Lower leg skin (tissue), 4 donors: ENCODE results near the gene LINGO3. TPM values are rescaled to one million over a fixed set of nuclear protein-coding genes. Genes with fewer than 3 reads are reported as not detected.
A peak's percentile ranks its signal among the peaks of the same experiment; 100 is the strongest.

Experiments used
- DNase-seq, 2 donors: peaks; one replicate each; pipeline ENCODE4 v3.0.0-alpha.2; 2019; ENCODE audit warnings: low spot score in 2 of 2
- H3K4me3 ChIP-seq: fragments of 200-600 bp; sonication (generic); 2 replicates; pipeline ENCODE4 v1.5.1; 2017; ENCODE audit warnings: mild to moderate bottlenecking, low read depth; ENCODE audit not compliant: poor library complexity, severe bottlenecking
- POLR2A ChIP-seq, 2 donors: fragments of 450-650 bp; IDR thresholded peaks; one replicate each; pipeline ENCODE4 v1.6.1; 2016 to 2017; ENCODE audit warnings: antibody characterized with exemption in 2 of 2, mild to moderate bottlenecking in 1 of 2, moderate library complexity in 1 of 2
- WGBS, 2 donors: methylation state at CpG; one replicate each; pipeline ENCODE4 v1.1.5; 2018; 5-methylcytosine and 5-hydroxymethylcytosine counted together
- intact Hi-C: fragments of 100-400 bp; cut with DNase I; formaldehyde crosslinking; loops from one replicate; pipeline ENCODE4 v1.15.0; 2023; ENCODE audit warnings: low total_unique reads
- total RNA-seq, 4 donors: library from RNA; depleted of rRNA; stranded (reverse); fragments of >200 nt; gene quantifications; one replicate each; pipeline ENCODE4 v1.1.0, GENCODE V29; 2016
- TF ChIP-seq, protein P1 (sequence below), 3 donors: fragments of 450-650 bp; IDR thresholded peaks; one replicate each; pipeline ENCODE4 v1.5.1; 2016; ENCODE audit warnings: antibody characterized with exemption in 3 of 3, mild to moderate bottlenecking in 3 of 3, moderate library complexity in 2 of 3

Gene LINGO3
- total RNA-seq, 4 donors from 2014 or later: 0.26 TPM; not detected in 3

DNA sequence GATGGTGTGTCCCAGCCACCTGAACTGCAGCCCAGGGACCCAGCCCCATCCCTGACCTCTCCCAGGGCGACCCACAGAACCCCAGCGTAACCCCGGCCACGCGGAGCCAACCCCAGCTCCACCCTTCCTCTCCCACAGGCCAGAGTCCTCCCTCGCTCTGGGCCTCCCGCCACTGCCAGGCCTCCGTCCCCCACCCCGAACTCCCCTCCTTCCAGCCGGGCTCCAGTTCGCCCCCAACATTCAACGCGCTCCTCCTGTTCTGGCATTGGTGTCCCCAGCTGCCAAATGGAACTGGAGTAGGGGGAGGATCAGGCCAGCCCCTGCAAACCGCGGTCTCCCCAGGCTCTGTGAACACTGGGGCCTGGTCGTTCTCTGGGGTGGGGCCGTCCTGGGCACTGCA, 7.4 kb downstream of the LINGO3 start:
- no peak overlapping the region for H3K4me3 ChIP-seq
- intact Hi-C loops: no loop called here
- WGBS, 2 donors: 76 to 81% methylated on average over 16 to 17 of the region's 17 CpGs
- TF ChIP-seq, protein P1, sequence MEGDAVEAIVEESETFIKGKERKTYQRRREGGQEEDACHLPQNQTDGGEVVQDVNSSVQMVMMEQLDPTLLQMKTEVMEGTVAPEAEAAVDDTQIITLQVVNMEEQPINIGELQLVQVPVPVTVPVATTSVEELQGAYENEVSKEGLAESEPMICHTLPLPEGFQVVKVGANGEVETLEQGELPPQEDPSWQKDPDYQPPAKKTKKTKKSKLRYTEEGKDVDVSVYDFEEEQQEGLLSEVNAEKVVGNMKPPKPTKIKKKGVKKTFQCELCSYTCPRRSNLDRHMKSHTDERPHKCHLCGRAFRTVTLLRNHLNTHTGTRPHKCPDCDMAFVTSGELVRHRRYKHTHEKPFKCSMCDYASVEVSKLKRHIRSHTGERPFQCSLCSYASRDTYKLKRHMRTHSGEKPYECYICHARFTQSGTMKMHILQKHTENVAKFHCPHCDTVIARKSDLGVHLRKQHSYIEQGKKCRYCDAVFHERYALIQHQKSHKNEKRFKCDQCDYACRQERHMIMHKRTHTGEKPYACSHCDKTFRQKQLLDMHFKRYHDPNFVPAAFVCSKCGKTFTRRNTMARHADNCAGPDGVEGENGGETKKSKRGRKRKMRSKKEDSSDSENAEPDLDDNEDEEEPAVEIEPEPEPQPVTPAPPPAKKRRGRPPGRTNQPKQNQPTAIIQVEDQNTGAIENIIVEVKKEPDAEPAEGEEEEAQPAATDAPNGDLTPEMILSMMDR (IDR thresholded peaks at IDR 0.05): no peak
- no peak for TF ChIP-seq POLR2A (IDR thresholded peaks at IDR 0.05)
- no peak for DNase-seq

DNA sequence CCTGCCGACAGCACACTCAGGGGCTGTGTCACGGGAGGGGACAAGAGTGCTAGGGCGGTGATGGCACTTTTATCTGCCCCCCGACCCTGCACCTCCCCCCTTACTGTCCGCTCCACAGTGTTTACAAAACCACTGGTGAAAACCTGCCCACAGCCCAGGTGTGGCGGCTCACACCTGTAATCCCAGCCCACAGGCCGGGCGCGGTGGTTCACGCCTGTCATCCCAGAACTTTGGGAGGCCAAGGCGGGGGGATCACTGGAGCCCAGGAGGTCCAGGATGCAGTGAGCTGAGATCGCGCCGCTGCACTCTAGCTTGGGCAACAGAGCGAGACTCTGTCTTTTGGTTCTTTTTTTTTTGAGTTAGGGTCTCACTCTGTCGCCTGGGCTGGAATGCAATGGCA, 11.8 kb downstream of the LINGO3 start:
- intact Hi-C loops: no loop called here
- 90 to 94% methylated on average over 16 of the region's 16 CpGs for WGBS, 2 donors
- H3K4me3 ChIP-seq: no peak overlapping the region
- TF ChIP-seq, protein P1 (IDR thresholded peaks at IDR 0.05): no peak
- no peak for TF ChIP-seq POLR2A (IDR thresholded peaks at IDR 0.05)
- no peak for DNase-seq

DNA sequence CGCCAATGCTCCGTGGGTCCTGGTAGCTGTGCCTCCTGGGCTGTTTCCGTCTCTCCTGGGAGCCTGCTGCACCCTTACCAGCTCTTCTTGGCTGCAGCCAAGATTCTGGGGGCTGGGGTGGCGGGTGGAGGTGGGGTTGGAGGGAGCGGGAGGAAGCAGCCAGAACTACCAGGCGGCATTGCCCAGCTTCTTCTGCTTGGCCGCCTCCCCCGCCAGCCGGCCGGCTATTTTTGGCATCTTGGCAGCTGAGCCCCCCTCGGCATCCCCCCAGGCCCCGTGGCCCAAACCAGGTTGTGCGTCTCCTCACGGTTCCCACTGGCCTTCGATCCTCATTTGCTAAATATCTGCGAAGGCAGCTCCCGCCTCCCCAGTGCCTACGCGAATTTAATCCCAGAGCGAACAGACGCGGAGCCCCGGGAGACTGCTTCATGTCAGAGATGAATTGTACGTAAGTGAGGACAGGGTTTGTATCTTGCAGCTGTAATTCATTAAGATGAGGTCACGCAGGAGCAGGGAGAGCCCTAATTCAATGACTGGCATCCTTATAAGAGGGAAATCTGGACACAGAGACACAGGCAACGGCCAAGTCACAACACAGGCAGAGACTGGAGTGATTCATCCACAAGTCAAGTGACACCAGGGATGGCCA, 13.1 kb downstream of the LINGO3 start:
- H3K4me3 ChIP-seq: no peak overlapping the region
- intact Hi-C loops: no loop called here
- 31 to 46% methylated on average over 26 of the region's 26 CpGs for WGBS, 2 donors

DNA sequence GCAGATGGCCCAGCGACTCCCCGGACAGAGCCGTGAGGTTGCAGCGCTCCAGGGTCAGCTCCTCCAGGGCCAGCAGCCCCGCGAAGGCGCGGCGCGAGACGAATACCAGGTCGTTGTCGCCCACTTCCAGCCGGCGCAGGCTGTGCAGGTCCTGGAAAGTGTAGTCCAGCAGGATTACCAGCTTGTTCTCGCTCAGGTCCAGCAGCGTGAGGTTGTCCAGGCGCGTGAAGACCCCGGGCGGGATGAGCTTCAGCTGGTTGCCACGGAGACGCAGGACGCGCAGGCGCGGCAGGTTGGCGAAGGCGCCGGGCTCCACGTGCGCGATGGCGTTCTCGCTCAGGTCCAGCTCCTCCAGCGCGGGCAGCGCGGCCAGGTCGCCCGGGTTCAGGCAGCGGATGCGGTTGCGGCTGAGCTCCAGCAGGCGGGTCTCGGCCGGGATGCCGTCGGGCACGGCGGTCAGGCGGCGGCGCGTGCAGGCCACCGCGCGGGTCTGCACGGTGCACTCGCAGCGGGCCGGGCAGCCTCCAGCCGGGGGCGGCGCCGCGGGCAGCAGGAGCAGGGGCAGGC, 16.7 kb downstream of the LINGO3 start:
- DNase-seq: no peak
- WGBS, 2 donors: 18 to 46% methylated on average over 34 to 46 of the region's 67 CpGs
- H3K4me3 ChIP-seq: no peak overlapping the region
- no peak for TF ChIP-seq POLR2A (IDR thresholded peaks at IDR 0.05)
- TF ChIP-seq, protein P1 (IDR thresholded peaks at IDR 0.05): no peak
- intact Hi-C loops: no loop called here

More for the DNA sequence above, 13.1 kb downstream of the LINGO3 start:
- TF ChIP-seq, protein P1 (IDR thresholded peaks at IDR 0.05): no peak
- no peak for TF ChIP-seq POLR2A (IDR thresholded peaks at IDR 0.05)
- DNase-seq: peak in 1 of 2 donors; percentile 45

DNA sequence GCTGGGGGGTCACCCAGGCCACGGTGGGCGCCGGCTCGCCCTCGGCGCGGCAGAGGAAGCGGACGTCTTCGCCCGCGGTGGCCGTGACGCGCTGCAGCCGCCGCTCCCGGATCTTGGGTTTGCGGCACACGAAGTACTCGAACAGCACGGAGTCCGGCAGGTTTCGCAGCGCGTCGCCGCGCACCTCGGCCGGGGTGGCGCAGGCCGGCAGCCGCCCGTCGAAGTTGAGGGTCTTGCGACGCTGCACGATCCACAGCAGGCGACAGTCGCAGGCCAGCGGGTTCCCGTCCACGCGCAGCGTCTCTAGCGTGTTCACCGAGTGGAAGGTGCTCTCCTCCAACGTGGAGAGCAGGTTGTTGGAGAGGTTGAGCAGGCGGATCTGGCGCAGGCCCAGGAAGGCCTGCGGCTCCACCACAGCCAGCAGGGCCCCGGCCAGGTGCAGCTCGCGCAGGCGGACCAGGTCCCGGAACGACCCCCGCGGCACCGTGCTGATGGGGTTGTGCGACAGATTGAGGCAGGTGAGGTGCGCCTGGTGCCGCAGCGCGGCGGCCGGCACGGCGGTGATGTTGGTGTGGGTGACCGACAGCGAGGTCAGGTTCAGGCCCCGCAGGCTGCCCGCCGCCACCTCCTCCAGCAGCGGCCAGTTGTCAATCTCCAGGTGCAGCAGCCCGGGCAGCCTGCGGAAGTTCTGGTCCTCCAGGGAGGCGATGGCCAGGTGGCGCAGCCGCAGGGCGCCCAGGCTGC, 17.3 kb downstream of the LINGO3 start:
- intact Hi-C loops: no loop called here

More for the DNA sequence above, 17.3 kb downstream of the LINGO3 start:
- peak overlapping the region; percentile 22 for H3K4me3 ChIP-seq
- no peak for DNase-seq
- WGBS, 2 donors: 6 to 19% methylated on average over 21 to 65 of the region's 82 CpGs
- TF ChIP-seq, protein P1 (IDR thresholded peaks at IDR 0.05): no peak
- TF ChIP-seq POLR2A (IDR thresholded peaks at IDR 0.05): no peak
